H54 (cell line): ENCODE measurements around the gene MAP4K4.
A peak's percentile ranks its signal among the peaks of the same experiment; 100 is the strongest.

ENCODE experiments used
- DNase-seq: peaks from one replicate; pipeline ENCODE4 v3.0.0; 2011; ENCODE audit warnings: low spot score, mixed read lengths; ENCODE audit not compliant: insufficient read length
- FAIRE-seq: peaks from 3 replicates; lab custom pipeline; 2011; peaks lifted over from hg19 to GRCh38; lab: Jason Lieb, UNC
- POLR2A ChIP-seq: IDR thresholded peaks from 2 replicates; pipeline ENCODE4 v1.6.1; 2011; ENCODE audit warnings: low read depth, mild to moderate bottlenecking, low read length

The MAP4K4 gene

DNA sequence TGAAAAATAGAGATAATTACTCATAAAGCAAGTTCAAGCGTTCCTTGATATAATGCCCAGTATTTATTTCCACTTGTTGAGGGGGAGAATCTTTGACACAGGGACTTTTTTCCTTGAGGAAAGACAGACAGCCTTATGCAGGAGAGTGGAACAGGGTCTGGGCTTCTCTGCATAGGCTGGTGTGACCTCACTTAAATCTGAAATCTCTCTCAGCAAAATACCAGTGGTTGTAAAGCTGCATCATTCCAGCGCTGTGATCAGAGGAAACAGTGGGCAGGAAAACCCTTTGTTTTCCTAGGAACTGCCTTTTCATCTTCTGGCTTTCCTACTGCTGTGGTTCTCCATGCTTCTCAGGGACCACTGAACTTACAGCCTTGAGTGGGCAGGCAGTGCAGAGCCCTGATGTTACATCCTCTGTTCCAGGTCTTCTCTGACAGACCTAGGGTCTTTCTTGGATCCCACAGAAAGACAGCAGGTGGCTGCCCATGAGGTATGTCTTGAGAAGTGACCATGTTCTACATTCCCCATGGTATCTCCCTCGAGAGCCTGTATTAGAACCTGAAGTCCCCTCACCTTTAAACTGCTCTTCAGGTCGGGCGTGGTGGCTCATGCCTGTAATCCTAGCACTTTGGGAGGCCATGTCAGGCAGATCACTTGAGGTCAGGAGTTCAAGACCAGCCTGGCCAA is 17.6 kb upstream of the MAP4K4 start:
- no peak for FAIRE-seq
- DNase-seq, result no peak
- TF ChIP-seq POLR2A, result no peak

GRCh38 chr2:101682311-101682710 is 15.2 kb upstream of the MAP4K4 start:
- DNase-seq (no peak), FAIRE-seq (no peak)
- TF ChIP-seq POLR2A, result no peak

DNA sequence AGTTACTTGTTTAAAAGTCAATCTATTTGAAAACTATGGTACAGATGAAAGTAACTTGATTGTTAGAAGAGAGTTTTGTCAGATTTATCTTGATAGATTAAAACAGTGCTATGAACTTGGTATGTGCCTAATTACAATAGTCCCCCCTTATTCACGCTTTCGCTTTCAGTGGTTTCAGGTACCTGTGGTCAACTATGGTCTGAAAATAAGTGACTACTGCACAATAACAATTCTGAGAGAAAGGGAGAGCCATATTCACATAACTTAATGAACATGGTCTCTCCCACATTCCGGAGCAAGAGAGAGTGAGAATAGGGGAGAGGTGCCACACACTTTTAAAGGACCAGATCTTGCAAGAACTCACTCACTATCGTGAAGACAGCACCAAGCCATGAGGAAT is 13.2 kb upstream of the MAP4K4 start:
- no peak for DNase-seq
- no peak for FAIRE-seq
- no peak for TF ChIP-seq POLR2A

DNA sequence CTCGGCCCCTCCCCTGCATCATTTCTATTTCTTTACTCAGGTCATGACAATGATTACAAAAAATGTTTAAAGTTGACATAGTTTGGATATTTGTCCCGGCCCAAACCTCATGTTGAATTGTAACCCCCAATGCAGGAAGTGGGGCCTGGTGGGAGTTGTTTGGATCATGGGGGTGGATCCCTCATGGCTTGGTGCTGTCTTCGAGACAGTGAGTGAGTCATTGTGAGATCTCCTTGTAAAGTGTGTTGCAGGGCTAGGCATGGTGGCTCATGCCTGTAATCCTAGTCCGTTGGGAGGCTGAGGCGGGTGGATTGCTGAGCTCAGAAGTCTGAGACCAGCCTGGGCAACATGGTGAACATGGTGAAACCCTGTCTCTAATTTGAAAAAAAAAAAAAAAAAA is 9.2 kb upstream of the MAP4K4 start:
- no peak for FAIRE-seq
- DNase-seq, result no peak
- no peak for TF ChIP-seq POLR2A

DNA sequence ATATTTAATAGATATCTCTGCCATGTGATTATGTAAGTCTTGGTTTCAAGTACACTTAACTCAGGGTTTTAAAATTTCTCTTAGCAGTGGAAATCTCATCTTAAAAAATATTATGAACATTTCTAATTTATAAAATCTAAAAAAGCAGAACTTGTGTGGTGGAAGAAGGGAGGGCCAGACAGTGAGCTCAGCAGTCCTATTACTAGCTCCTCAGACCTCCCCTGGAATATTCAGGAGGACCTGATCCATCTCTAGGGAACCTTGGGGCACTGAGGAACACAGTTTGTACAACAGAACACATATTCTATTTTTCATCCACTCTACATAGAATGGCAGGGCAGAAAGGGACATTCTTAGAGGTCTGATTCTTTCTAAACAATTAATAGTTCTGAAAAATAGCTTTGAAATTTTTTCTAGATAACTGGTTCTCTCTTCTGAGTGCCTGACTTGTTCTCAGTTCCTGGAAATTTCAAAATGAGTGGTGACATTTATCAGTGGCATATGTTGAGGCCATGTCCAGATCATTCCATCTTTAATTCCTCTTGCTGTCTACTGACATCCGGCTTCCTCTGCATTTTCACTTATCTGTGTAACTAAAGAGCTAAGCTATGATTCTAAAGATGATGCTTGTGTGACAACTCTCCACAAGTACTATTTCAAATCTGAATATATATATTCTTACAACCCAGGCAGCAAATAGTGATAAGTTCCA is 8.2 kb upstream of the MAP4K4 start:
- no peak for FAIRE-seq
- no peak for TF ChIP-seq POLR2A

GRCh38 chr2:101690547-101691152 is 6.9 kb upstream of the MAP4K4 start:
- TF ChIP-seq POLR2A, result no peak
- DNase-seq, result no peak
- FAIRE-seq, result no peak

More for the DNA sequence above, 8.2 kb upstream of the MAP4K4 start:
- no peak for DNase-seq

DNA sequence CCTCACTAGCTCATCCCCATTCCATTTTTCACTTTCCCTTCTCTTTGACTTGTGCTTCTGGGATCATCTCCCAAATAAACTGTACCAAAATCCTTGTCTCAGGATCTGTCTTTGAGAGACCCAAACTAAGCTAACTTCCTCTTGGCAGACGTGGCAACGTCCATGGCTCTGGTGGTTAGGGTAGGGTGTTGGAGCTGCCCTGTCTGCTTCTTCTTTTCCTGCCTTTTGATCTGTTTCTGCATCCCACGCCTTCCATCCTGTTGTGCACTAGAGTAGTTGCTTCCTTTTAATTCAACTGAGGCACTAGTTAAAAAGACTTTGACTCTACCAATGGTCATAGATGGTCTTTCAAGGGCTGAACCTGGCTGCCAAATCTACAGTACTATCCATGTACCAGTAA is 5.5 kb upstream of the MAP4K4 start:
- no peak for TF ChIP-seq POLR2A
- DNase-seq, result no peak
- no peak for FAIRE-seq

- no peak for FAIRE-seq
- no peak for TF ChIP-seq POLR2A
These were observed 4.7 kb upstream of the MAP4K4 start for GRCh38 chr2:101692766-101693165.

GRCh38 chr2:101693991-101694588 is 3.4 kb upstream of the MAP4K4 start:
- no peak for FAIRE-seq
- no peak for DNase-seq
- no peak for TF ChIP-seq POLR2A

More at GRCh38 chr2:101692766-101693165, 4.7 kb upstream of the MAP4K4 start:
- DNase-seq, result no peak

- TF ChIP-seq POLR2A, result no peak
- FAIRE-seq, result no peak
- no peak for DNase-seq
These were observed 1.0 kb upstream of the MAP4K4 start for GRCh38 chr2:101696272-101697123.

GRCh38 chr2:101698014-101698843 is 722 bp downstream of the MAP4K4 start:
- TF ChIP-seq POLR2A, result no peak
- DNase-seq, result peak; percentile 15
- FAIRE-seq, result no peak
